ENCODE results near the gene HK3.

HK3 gene

DNA sequence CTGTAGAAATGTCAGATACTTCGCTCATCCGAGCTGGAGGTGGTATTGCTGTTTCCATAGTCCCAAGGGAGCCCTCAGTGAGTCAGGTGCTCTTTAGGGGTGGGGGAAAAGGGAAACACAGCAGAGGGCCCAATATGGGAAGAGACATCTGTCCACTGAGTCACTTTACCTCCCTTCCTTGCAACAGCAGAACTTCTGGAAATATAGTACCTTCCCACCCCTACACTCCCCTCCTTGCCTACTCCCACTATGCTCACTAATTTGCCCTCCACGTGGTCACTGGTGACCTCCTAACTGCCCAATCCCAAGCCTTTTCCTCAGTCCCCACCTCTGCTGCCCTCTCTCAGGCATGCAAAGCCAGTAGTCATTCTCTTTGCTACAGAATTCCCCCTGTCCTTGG, 1.9 kb downstream of the HK3 start:
- TF ChIP-seq, protein P1, sequence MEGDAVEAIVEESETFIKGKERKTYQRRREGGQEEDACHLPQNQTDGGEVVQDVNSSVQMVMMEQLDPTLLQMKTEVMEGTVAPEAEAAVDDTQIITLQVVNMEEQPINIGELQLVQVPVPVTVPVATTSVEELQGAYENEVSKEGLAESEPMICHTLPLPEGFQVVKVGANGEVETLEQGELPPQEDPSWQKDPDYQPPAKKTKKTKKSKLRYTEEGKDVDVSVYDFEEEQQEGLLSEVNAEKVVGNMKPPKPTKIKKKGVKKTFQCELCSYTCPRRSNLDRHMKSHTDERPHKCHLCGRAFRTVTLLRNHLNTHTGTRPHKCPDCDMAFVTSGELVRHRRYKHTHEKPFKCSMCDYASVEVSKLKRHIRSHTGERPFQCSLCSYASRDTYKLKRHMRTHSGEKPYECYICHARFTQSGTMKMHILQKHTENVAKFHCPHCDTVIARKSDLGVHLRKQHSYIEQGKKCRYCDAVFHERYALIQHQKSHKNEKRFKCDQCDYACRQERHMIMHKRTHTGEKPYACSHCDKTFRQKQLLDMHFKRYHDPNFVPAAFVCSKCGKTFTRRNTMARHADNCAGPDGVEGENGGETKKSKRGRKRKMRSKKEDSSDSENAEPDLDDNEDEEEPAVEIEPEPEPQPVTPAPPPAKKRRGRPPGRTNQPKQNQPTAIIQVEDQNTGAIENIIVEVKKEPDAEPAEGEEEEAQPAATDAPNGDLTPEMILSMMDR (IDR thresholded peaks at IDR 0.05; ENCODE audit: low read depth, low read length), result no peak
- no peak overlapping the region for H3K4me3 ChIP-seq (ENCODE audit: low read depth, low read length)

DNA sequence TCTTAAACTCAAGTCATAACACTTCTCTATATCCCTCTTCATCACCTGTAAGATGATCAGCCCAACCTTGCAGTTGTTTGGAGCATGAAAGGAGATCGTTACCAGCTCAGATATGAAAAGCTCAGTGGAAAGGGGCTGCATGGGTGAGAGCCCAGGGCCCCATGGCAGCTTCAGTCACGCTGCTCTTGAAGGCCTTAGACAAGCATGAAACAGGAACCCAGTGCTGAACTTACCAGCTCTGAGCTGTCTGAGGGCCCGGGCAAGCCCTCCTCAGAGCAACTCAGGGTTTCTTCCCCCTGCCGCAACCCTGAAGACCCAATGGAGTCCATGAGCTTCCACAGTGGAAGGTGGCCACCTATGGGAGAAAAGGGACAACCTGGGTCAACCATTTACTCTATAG, 3.3 kb downstream of the HK3 start:
- no peak overlapping the region for H3K4me3 ChIP-seq (ENCODE audit: low read depth, low read length)
- TF ChIP-seq, protein P1 (IDR thresholded peaks at IDR 0.05; ENCODE audit: low read depth, low read length), result no peak

DNA sequence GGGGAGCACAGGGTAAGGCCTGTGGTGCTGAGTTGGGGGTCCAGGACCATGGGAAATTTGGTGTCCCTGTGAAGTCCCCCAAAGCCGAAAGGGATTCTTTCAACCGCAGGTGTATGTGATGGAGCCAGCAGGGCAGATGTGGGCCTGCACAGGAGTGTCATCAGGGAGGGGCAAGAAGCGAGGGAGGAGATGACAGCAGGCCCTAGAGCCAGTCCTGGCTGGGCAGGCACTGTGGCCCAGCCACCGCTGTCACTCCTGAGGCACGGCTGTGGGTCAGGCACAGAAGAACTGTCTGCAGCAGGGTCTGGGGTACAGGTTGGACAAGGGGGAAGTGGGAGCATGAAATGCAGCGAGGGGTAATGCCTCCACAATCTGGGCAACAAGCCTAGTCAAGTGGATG, 4.8 kb downstream of the HK3 start:
- TF ChIP-seq, protein P1 (IDR thresholded peaks at IDR 0.05; ENCODE audit: low read depth, low read length), result no peak
- no peak overlapping the region for H3K4me3 ChIP-seq (ENCODE audit: low read depth, low read length)

DNA sequence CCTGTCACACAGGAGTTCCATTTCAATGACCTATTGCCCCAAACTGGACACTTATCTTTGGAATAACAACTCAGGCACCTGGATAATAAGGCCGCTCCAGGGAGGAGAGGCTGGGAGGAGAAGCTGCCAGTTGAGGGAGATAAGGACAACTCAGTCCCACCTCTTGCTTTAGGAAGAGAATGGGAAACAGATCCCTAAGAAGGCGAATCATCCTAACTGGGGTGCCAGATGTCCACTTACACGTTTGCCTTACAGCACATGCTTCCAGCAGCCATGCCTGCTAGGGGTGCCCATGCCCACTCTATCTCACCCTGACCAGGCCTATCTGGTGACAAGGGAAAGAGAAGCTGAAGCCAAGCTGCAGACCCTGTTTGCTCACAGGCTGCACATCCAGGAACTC, 6.5 kb downstream of the HK3 start:
- TF ChIP-seq, protein P1 (IDR thresholded peaks at IDR 0.05; ENCODE audit: low read depth, low read length), result no peak
- H3K4me3 ChIP-seq (ENCODE audit: low read depth, low read length), result no peak overlapping the region

DNA sequence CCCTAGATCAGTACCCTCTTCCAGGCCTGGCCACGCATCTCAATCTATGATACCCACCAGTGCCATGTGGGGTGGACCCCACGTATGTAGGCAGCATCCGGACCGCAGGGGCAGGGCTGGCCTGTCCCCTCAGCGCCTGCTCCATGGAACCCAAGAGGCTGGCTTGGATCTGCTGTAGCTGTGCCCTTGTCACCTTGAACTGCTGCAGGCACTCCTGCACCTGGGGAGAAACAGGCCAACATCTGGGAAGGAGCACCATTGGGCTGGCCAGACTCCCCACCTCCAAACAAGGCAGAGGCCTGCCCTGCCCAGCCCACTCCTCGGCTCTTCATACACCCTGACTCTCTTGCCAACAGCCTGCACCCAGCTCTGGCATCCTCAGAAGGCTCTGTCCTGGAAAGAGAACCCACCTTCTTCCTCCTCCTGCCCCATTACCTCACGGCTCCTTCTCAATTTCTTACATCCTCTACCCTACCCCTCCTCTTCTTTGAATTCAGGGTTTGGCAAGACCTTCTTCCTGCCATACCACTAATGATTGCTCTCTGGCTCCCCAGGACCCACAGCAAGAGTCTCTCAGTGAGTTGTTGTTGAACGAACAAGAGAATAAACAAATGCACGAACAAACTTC, 7.7 kb downstream of the HK3 start:
- TF ChIP-seq, protein P1 (IDR thresholded peaks at IDR 0.05; ENCODE audit: low read depth, low read length), result no peak
- no peak overlapping the region for H3K4me3 ChIP-seq (ENCODE audit: low read depth, low read length)

DNA sequence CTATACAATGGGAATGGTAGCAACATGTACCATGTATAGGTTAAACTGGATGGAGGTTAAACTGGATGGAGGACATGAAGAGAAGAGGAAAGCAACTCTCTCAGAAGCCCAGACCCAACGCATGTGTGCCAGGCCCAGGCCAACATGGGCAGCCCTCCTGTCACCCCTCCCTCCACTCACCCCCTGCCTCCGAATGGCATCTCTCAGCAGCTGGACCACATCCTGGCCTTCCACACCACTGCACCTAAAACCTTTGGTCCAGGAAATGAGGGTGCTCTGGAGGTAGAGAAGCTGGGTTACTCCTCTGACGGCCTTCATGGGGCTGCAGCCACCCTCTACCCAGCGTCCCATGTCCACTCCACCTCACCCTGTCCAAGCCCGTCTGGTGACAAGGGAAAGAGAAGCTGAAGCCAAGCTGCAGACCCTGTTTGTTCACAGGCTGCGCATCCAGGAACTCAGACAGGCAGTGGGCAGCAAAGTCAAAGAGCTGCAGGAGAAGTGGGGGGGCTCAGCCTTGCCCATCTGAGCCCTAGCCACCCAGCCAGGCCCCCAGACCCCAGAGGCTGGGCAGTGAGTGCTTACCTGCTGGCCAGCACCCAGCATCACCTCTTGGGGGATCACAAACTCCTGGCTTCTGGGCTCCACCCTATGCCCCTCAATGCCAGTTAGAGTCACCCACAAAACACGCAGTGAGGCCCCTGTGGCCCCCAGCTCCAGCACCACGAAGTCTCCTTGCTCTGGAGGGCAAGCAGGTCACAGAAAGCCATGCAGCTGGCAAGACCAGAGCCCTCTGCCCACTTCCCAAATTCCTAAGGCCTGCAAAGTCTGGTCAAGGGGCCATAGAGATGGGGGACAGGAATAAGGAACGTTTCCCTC, 8.5 kb downstream of the HK3 start:
- TF ChIP-seq, protein P1 (IDR thresholded peaks at IDR 0.05; ENCODE audit: low read depth, low read length), result no peak

More for the DNA sequence above, 8.5 kb downstream of the HK3 start:
- no peak overlapping the region for H3K4me3 ChIP-seq (ENCODE audit: low read depth, low read length)

Measured in WI38 (cell line).